Tibial artery (tissue), 4 donors: ENCODE data around the gene DAB2.

Experiments used
- DNase-seq, 2 donors: peaks; one replicate each; pipeline ENCODE4 v3.0.0-alpha.2; 2019
- H3K27ac ChIP-seq, 2 donors: fragments of 200-600 bp; sonication (generic) in 1 of 2; 1 replicate in 1 of 2; 2 replicates in 1 of 2; pipeline ENCODE4 v1.5.1; 2018 to 2019; ENCODE audit warnings: mild to moderate bottlenecking in 1 of 2
- H3K27me3 ChIP-seq, 2 donors: fragments of 200-600 bp; sonication (generic) in 1 of 2; one replicate each; pipeline versions ENCODE4 v1.5.1 to v1.6.0; 2016 to 2019
- H3K36me3 ChIP-seq, 3 donors: fragments of 200-600 bp; sonication (generic) in 2 of 3; one replicate each; pipeline ENCODE4 v1.5.1; 2016 to 2019; ENCODE audit warnings: mild to moderate bottlenecking in 2 of 3
- H3K4me1 ChIP-seq, 4 donors: fragments of 200-600 bp; sonication (generic) in 2 of 4; 1 replicate in 3 of 4; 2 replicates in 1 of 4; pipeline ENCODE4 v1.5.1; 2016 to 2019
- H3K4me3 ChIP-seq, 2 donors: fragments of 200-600 bp; sonication (generic) in 1 of 2; 1 replicate in 1 of 2; 2 replicates in 1 of 2; pipeline ENCODE4 v1.5.1; 2018 to 2019; ENCODE audit warnings: mild to moderate bottlenecking in 2 of 2
- H3K9me3 ChIP-seq, 3 donors: fragments of 200-600 bp; sonication (generic) in 1 of 3; one replicate each; pipeline ENCODE4 v1.5.1; 2016 to 2019
- intact Hi-C: fragments of 100-400 bp; cut with DNase I; formaldehyde crosslinking; loops from one replicate; pipeline ENCODE4 v1.15.0; 2023; ENCODE audit warnings: low total_unique reads
- TF ChIP-seq, protein P1 (sequence below), 2 experiments: fragments of 200-600 bp in 1 of 2; fragments of 450-650 bp in 1 of 2; IDR thresholded peaks; one replicate each; pipeline ENCODE4 v1.5.1; 2017 to 2019; ENCODE audit warnings: antibody characterized with exemption in 2 of 2, mild to moderate bottlenecking in 1 of 2, moderate library complexity in 1 of 2

The DAB2 gene

DNA sequence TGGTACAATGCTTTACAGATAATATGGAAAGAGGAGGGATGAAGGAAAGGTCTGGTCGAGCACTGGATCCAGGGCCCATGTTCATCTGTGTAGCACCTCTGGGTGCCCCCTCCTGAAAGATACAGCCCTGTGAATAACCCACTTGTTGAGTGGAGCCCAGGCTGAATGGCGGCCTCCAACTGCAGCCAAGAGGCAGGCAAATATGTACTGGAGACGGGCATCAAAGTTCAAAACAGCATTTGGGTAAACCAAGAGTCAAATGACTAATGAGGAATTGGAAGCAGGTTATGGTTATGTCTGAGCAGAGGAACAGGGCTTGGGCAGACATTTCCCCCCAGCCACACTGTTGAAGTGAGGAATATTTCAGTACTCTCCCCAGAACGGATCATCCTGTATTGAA is 61.6 kb downstream of the DAB2 start:
- no peak overlapping the region for H3K4me3 ChIP-seq
- TF ChIP-seq, protein P1, sequence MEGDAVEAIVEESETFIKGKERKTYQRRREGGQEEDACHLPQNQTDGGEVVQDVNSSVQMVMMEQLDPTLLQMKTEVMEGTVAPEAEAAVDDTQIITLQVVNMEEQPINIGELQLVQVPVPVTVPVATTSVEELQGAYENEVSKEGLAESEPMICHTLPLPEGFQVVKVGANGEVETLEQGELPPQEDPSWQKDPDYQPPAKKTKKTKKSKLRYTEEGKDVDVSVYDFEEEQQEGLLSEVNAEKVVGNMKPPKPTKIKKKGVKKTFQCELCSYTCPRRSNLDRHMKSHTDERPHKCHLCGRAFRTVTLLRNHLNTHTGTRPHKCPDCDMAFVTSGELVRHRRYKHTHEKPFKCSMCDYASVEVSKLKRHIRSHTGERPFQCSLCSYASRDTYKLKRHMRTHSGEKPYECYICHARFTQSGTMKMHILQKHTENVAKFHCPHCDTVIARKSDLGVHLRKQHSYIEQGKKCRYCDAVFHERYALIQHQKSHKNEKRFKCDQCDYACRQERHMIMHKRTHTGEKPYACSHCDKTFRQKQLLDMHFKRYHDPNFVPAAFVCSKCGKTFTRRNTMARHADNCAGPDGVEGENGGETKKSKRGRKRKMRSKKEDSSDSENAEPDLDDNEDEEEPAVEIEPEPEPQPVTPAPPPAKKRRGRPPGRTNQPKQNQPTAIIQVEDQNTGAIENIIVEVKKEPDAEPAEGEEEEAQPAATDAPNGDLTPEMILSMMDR (IDR thresholded peaks at IDR 0.05) = no peak
- intact Hi-C loops = no loop called here
- H3K4me1 ChIP-seq = no peaks in the 10 kb centered on the region
- no peak for DNase-seq
- no peaks in the 10 kb centered on the region for H3K27me3 ChIP-seq
- no peak overlapping the region for H3K27ac ChIP-seq
- no peaks in the 10 kb centered on the region for H3K9me3 ChIP-seq
- no peaks in the 10 kb centered on the region for H3K36me3 ChIP-seq

DNA sequence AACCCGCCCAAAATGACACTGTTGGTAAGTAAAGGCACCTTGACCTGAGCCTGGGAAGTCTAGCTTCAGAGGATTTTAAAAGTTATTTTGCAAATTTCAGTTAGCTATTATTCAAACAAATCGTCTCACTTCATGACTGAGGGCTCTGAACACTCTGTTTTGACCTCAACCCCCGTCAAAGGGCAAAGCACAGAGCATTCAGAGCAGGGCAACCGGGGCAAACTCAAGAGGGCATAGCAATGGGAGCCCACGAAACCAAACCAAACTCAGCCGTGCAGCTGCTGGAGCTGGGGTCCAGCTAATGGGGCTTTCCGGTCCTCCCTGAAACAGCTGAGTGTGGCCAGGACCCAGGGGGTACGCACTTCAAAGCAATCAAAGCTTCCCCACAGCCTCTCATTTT is 62.1 kb downstream of the DAB2 start:
- Histone ChIP-seq H3K4me1 (no peaks in the 10 kb centered on the region), H3K9me3 (no peaks in the 10 kb centered on the region), H3K27me3 (no peaks in the 10 kb centered on the region), H3K36me3 (no peaks in the 10 kb centered on the region), H3K27ac (no peak overlapping the region), H3K4me3 (no peak overlapping the region)
- TF ChIP-seq, protein P1 (IDR thresholded peaks at IDR 0.05) = no peak
- intact Hi-C loops = no loop called here
- no peak for DNase-seq

DNA sequence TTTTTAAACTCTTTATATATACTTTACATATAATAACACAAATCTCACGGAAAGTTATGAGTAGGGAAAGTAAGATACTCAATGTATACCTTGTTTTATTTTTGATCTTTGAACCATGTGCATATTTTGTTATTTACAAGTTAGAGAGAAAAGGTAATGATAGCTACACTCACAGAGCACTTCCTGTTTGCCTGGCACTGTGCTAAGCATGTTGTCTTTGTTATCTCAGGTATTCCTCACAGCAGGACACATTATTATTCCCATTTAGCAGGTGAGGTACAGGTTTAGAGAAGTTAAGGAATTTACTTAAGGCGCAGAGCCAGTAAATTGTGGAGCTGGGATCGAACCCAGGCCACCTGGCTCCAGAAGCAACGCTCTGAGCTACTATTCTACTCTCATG is 63.5 kb downstream of the DAB2 start:
- Histone ChIP-seq H3K9me3 (no peaks in the 10 kb centered on the region), H3K4me1 (no peaks in the 10 kb centered on the region), H3K27ac (no peak overlapping the region), H3K27me3 (no peaks in the 10 kb centered on the region), H3K4me3 (no peak overlapping the region), H3K36me3 (no peaks in the 10 kb centered on the region)
- DNase-seq = no peak
- TF ChIP-seq, protein P1 (IDR thresholded peaks at IDR 0.05) = no peak
- intact Hi-C loops = no loop called here

DNA sequence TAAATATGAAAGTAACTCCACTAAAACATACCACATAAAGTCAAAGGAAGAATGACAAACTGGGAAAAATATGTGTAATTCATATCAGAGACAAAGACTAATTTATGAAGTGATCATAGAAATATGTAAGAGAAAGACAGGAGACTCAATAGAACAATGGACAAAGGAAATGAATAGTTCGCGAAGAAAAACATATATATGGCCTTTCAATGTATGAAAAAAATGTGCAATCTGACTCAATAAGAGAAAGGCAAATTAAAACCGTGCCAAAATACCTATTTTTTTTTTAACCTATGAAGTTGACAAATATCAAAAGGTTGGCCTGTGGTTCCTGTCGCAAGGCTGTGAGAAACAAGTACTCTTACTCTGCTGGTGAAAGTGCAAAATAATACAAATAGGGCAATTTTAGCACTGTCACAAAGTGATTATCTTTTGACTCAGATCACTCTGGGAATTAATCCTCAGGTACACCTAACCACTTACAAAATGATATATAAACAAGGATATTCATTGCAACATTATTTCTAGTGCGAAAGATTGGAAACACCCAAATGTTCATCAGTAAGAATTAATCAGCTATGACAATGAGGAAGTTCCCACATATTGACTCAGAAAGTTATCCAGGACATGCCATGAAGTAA is 64.2 kb downstream of the DAB2 start:
- Histone ChIP-seq H3K27me3 (no peaks in the 10 kb centered on the region), H3K4me1 (no peaks in the 10 kb centered on the region), H3K36me3 (no peaks in the 10 kb centered on the region), H3K4me3 (no peak overlapping the region), H3K9me3 (no peaks in the 10 kb centered on the region), H3K27ac (no peak overlapping the region)
- TF ChIP-seq, protein P1 (IDR thresholded peaks at IDR 0.05) = no peak
- no peak for DNase-seq
- intact Hi-C loops = no loop called here

DNA sequence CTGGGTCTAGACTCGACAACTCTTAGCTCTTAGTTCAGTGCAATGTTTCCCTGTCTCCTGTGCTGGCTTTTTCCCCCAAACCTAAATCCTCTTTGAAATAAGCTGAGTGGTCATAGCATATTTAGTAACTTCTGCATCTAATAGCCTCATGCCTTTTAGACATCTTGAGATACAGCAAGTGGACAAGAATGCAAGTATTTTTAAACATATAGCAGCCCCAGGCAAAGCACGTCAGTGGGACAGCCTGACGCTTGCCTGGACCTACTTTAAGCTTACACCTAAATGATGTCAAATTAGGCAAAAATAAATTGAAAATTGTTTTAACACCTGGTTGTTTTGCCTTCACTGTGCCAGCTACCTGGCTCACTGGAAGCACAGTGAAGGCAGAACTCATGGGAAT is 68.5 kb downstream of the DAB2 start:
- Histone ChIP-seq H3K9me3 (peaks cover 0 to under 1% (median 0%) of the 10 kb centered on the region in 3 donors), H3K27me3 (no peaks in the 10 kb centered on the region), H3K4me3 (no peak overlapping the region), H3K36me3 (no peaks in the 10 kb centered on the region), H3K4me1 (no peaks in the 10 kb centered on the region), H3K27ac (no peak overlapping the region)
- no peak for DNase-seq
- intact Hi-C loops = no loop called here
- TF ChIP-seq, protein P1 (IDR thresholded peaks at IDR 0.05) = no peak

DNA sequence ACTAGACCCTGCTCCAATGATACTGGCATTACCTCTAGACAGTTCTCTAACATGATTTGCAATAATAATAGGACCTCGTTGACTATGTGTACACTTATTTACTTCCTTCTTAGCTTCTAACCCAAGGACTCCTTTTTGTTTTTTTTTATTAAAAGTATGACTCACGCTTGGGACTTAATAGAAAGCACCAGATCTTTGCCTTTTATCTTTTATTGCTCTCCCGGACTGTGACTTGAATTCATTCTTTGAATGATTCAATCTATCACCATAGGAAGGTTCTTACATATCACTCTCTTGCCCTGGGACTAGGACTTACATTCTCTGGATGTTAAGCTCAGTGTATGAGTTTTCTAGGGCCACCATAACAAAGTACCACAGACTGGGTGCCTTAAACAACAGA is 69.5 kb downstream of the DAB2 start:
- Histone ChIP-seq H3K27ac (no peak overlapping the region), H3K9me3 (peaks cover 0 to 8% (median 0%) of the 10 kb centered on the region in 3 donors), H3K4me3 (no peak overlapping the region), H3K36me3 (no peaks in the 10 kb centered on the region), H3K27me3 (no peaks in the 10 kb centered on the region), H3K4me1 (no peaks in the 10 kb centered on the region)
- no peak for DNase-seq
- intact Hi-C loops = no loop called here
- TF ChIP-seq, protein P1 (IDR thresholded peaks at IDR 0.05) = no peak
